ENCODE results near the gene PURB. TPM values are rescaled to one million over a fixed set of nuclear protein-coding genes. Genes with fewer than 3 reads are reported as not detected.
"Not testable (repeated sequence)": the region's sequence is repeated elsewhere in the genome, so short reads cannot be mapped to it uniquely, and the experiment has no call there.

Gene PURB
- total RNA-seq, 2 donors from 2014 or later, result 10.5 to 10.9 TPM

DNA sequence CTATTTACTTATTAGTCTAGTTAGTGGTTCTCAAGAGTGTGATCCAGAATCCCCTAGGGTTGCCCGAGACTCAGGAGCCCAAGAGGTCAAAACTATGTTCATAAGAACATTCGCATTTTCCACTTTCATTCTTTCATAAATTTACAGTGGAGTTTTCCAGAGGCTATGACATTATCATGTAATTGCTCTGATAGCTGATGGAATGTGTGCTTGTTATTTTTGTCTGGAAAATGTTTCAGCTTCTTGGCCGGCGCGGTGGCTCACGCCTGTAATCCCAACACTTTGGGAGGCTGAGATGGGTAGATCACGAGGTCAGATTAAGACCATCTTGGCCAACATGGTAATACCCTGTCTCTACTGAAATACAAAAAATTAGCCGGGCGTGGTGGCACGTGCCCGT is 10.1 kb downstream of the PURB start:
- H3K27ac ChIP-seq, result no peak overlapping the region
- intact Hi-C loops (cut with DNase I), result no loop called here
- 88 to 93% methylated on average over 11 of the region's 11 CpGs for WGBS, 2 donors

GRCh38 chr7:44872787-44873186 is 12.5 kb downstream of the PURB start:
- no peak overlapping the region for H3K4me3 ChIP-seq
- H3K27ac ChIP-seq, result no peak overlapping the region
- no peaks in the 10 kb centered on the region for H3K9me3 ChIP-seq
- DNase-seq (no peak), ATAC-seq (no peak)
- H3K4me1 ChIP-seq, result no peaks in the 10 kb centered on the region
- H3K27me3 ChIP-seq, result no peaks in the 10 kb centered on the region
- TF ChIP-seq, protein P1, sequence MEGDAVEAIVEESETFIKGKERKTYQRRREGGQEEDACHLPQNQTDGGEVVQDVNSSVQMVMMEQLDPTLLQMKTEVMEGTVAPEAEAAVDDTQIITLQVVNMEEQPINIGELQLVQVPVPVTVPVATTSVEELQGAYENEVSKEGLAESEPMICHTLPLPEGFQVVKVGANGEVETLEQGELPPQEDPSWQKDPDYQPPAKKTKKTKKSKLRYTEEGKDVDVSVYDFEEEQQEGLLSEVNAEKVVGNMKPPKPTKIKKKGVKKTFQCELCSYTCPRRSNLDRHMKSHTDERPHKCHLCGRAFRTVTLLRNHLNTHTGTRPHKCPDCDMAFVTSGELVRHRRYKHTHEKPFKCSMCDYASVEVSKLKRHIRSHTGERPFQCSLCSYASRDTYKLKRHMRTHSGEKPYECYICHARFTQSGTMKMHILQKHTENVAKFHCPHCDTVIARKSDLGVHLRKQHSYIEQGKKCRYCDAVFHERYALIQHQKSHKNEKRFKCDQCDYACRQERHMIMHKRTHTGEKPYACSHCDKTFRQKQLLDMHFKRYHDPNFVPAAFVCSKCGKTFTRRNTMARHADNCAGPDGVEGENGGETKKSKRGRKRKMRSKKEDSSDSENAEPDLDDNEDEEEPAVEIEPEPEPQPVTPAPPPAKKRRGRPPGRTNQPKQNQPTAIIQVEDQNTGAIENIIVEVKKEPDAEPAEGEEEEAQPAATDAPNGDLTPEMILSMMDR (IDR thresholded peaks at IDR 0.05), result no peak
- no peak for TF ChIP-seq POLR2A (IDR thresholded peaks at IDR 0.05)
- intact Hi-C loops (cut with DNase I), result no loop called here
- 97 to 100% methylated on average over 1 of the region's 1 CpG for WGBS, 2 donors
- H3K36me3 ChIP-seq (replicated peaks in 1 of 2; ENCODE audit: insufficient read depth in 1 of 2, low read depth in 2 of 2), result no peaks in the 10 kb centered on the region

More for the DNA sequence above, 10.1 kb downstream of the PURB start:
- no peaks in the 10 kb centered on the region for H3K27me3 ChIP-seq
- H3K4me3 ChIP-seq, result no peak overlapping the region
- no peaks in the 10 kb centered on the region for H3K9me3 ChIP-seq
- TF ChIP-seq POLR2A (IDR thresholded peaks at IDR 0.05), result no peak
- TF ChIP-seq, protein P1 (IDR thresholded peaks at IDR 0.05), result no peak
- DNase-seq (no peak), ATAC-seq (no peak)
- H3K4me1 ChIP-seq, result peaks cover 6% of the 10 kb centered on the region
- no peaks in the 10 kb centered on the region for H3K36me3 ChIP-seq (replicated peaks in 1 of 2; ENCODE audit: insufficient read depth in 1 of 2, low read depth in 2 of 2)

GRCh38 chr7:44871918-44872317 is 13.4 kb downstream of the PURB start:
- intact Hi-C loops (cut with DNase I); H3K36me3 ChIP-seq (replicated peaks in 1 of 2; ENCODE audit: insufficient read depth in 1 of 2, low read depth in 2 of 2); H3K27me3 ChIP-seq; H3K4me3 ChIP-seq; H3K9me3 ChIP-seq; H3K4me1 ChIP-seq; DNase-seq; H3K27ac ChIP-seq; ATAC-seq: not testable (repeated sequence)
- WGBS, 2 donors, result 93 to 97% methylated on average over 3 to 14 of the region's 23 CpGs

GRCh38 chr7:44870780-44871179 is 14.6 kb downstream of the PURB start:
- H3K27ac ChIP-seq; H3K4me1 ChIP-seq; intact Hi-C loops (cut with DNase I); DNase-seq; H3K9me3 ChIP-seq; H3K36me3 ChIP-seq (replicated peaks in 1 of 2; ENCODE audit: insufficient read depth in 1 of 2, low read depth in 2 of 2); H3K4me3 ChIP-seq; ATAC-seq; H3K27me3 ChIP-seq: not testable (repeated sequence)
- 84 to 93% methylated on average over 14 to 25 of the region's 29 CpGs for WGBS, 2 donors

DNA sequence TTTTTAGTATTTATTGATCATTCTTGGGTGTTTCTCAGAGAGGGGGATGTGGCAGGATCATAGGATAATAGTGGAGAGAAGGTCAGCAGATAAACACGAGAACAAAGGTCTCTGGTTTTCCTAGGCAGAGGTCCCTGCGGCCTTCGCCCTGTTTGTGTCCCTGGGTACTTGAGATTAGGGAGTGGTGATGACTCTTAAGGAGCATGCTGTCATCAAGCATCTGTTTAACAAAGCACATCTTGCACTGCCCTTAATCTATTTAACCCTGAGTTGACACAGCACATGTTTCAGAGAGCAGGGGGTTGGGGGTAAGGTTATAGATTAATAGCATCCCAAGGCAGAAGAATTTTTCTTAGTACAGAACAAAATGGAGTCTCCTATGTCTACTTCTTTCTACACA is 15.0 kb downstream of the PURB start:
- H3K4me3 ChIP-seq; H3K27me3 ChIP-seq; intact Hi-C loops (cut with DNase I); H3K27ac ChIP-seq; ATAC-seq; DNase-seq; H3K4me1 ChIP-seq; H3K9me3 ChIP-seq; H3K36me3 ChIP-seq (replicated peaks in 1 of 2; ENCODE audit: insufficient read depth in 1 of 2, low read depth in 2 of 2): not testable (repeated sequence)
- WGBS, 2 donors, result 81 to 84% methylated on average over 3 of the region's 3 CpGs

- Histone ChIP-seq H3K36me3 (replicated peaks in 1 of 2; ENCODE audit: insufficient read depth in 1 of 2, low read depth in 2 of 2) (no peaks in the 10 kb centered on the region), H3K9me3 (no peaks in the 10 kb centered on the region), H3K27ac (no peak overlapping the region), H3K27me3 (no peaks in the 10 kb centered on the region), H3K4me1 (peaks cover 5% of the 10 kb centered on the region), H3K4me3 (no peak overlapping the region)
- intact Hi-C loops (cut with DNase I), result no loop called here
- DNase-seq (peak in 1 of 4 donors; percentile 42), ATAC-seq (peak; percentile 56)
- 39 to 51% methylated on average over 4 of the region's 4 CpGs for WGBS, 2 donors
- no peak for TF ChIP-seq POLR2A (IDR thresholded peaks at IDR 0.05)
- TF ChIP-seq, protein P1 (IDR thresholded peaks at IDR 0.05), result no peak
Measured at GRCh38 chr7:44867073-44867995, 18.0 kb downstream of the PURB start.

DNA sequence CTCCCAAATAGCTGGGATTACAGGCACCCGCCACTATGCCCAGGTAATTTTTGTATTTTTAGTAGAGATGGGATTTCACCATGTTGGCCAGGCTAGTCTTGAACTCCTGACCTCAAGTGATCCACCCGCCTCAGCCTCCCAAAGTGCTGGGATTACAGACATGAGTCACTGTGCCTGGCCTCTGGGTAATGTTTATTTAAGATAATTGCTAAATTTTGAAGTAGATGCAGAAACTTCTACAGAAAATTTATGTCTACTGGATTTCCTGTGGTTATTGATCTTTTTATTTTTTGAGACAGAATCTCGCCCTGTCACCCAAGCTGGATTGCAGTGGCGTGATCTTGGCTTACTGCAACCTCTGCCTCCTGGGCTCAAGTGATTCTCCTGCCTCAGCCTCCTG is 23.4 kb downstream of the PURB start:
- ATAC-seq; DNase-seq; H3K9me3 ChIP-seq; H3K36me3 ChIP-seq (replicated peaks in 1 of 2; ENCODE audit: insufficient read depth in 1 of 2, low read depth in 2 of 2); H3K4me1 ChIP-seq; H3K4me3 ChIP-seq; H3K27me3 ChIP-seq; intact Hi-C loops (cut with DNase I); H3K27ac ChIP-seq: not testable (repeated sequence)
- WGBS, 2 donors, result 79 to 82% methylated on average over 4 of the region's 4 CpGs
